Activated B cell treated with CpG ODN at 0.5 μM for 24 hours (primary cell): Measurements from ENCODE around the gene JADE1. TPM values are rescaled to one million over a fixed set of nuclear protein-coding genes. Genes with fewer than 3 reads are reported as not detected.

Source experiments
- ATAC-seq: fragments of 200-7000 bp; cut with Tn5 transposase; one replicate; pipeline ENCODE4 v1.10.0; 2021; ENCODE audit warnings: low read depth, mild to moderate bottlenecking, moderate library complexity
- CTCF ChIA-PET: fragments of 350-600 bp; sonication (Branson Sonifier 250); formaldehyde crosslinking; loops from one replicate; lab custom pipeline; 2021; ENCODE audit warnings: antibody characterized with exemption; lab: Charles Lee
- POLR2A ChIA-PET: fragments of 350-600 bp; sonication (Branson Sonifier 250); formaldehyde crosslinking; loops from one replicate; lab custom pipeline; 2021; ENCODE audit warnings: antibody characterized with exemption; lab: Charles Lee
- DNase-seq: peaks from one replicate; pipeline ENCODE4 v3.0.0; 2022
- H3K27ac Mint-ChIP-seq: one replicate; pipeline ENCODE4 v1.8.0; 2020; ENCODE audit warnings: mixed read lengths
- H3K27me3 Mint-ChIP-seq: one replicate; pipeline ENCODE4 v1.8.0; 2021; ENCODE audit warnings: mixed read lengths
- H3K36me3 Mint-ChIP-seq: one replicate; pipeline ENCODE4 v1.8.0; 2021; ENCODE audit warnings: low read depth, mixed read lengths
- H3K4me1 Mint-ChIP-seq: one replicate; pipeline ENCODE4 v1.8.0; 2021; ENCODE audit warnings: mixed read lengths
- H3K4me3 Mint-ChIP-seq: one replicate; pipeline ENCODE4 v1.8.0; 2020; ENCODE audit warnings: mild to moderate bottlenecking, mixed read lengths
- H3K9me3 Mint-ChIP-seq: one replicate; pipeline ENCODE4 v1.8.0; 2020; ENCODE audit warnings: mixed read lengths
- CTCF ChIP-seq: fragments of 200-600 bp; IDR thresholded peaks from one replicate; pipeline ENCODE4 v1.8.0; 2022; ENCODE audit warnings: antibody characterized with exemption, mild to moderate bottlenecking
- intact Hi-C: fragments of 100-400 bp; cut with micrococcal nuclease; formaldehyde crosslinking; loops from one replicate; pipeline ENCODE4 v1.15.1; 2024
- total RNA-seq: library from RNA; stranded (reverse); gene quantifications from 2 replicates; pipeline ENCODE4 v1.2.3, GENCODE V29; 2022

The JADE1 gene
- total RNA-seq, 1 donor from 2014 or later = 29.2 TPM

- CTCF ChIA-PET = interaction anchor here (0.9 kb wide), 1 partner anchor 27 kb away, joined by 3 read pairs; no protein-coding TSS in a partner anchor
- Mint-ChIP-seq H3K27me3 (no peaks in the 10 kb centered on the region), H3K4me3 (no peak overlapping the region), H3K4me1 (peaks cover 47% of the 10 kb centered on the region), H3K27ac (no peak overlapping the region), H3K36me3 (peaks cover 64% of the 10 kb centered on the region), H3K9me3 (no peaks in the 10 kb centered on the region)
- DNase-seq = no peak
- intact Hi-C loops = no loop called here
- TF ChIP-seq CTCF = no peak
- POLR2A ChIA-PET = no interaction called here
- ATAC-seq = no peak
Observed at GRCh38 chr4:128835498-128836222, 26.2 kb downstream of the JADE1 start.

GRCh38 chr4:128837198-128837597 lies 27.7 kb downstream of the JADE1 start:
- Mint-ChIP-seq H3K9me3 (no peaks in the 10 kb centered on the region), H3K27ac (no peak overlapping the region), H3K27me3 (no peaks in the 10 kb centered on the region), H3K4me1 (peaks cover 33% of the 10 kb centered on the region), H3K36me3 (peaks cover 63% of the 10 kb centered on the region), H3K4me3 (no peak overlapping the region)
- DNase-seq (no peak), ATAC-seq (no peak)
- intact Hi-C loops = no loop called here
- TF ChIP-seq CTCF = no peak
- ChIA-PET POLR2A (no interaction called here), CTCF (no interaction called here)

GRCh38 chr4:128837679-128838078 lies 28.2 kb downstream of the JADE1 start:
- ChIA-PET CTCF (no interaction called here), POLR2A (interaction anchor here (0.8 kb wide), 1 partner anchor 550 kb away, joined by 3 read pairs; the partner anchor contains the start of gene PGRMC2)
- no peak for TF ChIP-seq CTCF
- peaks cover 30% of the 10 kb centered on the region for H3K4me1 Mint-ChIP-seq
- H3K36me3 Mint-ChIP-seq = peaks cover 62% of the 10 kb centered on the region
- DNase-seq (no peak), ATAC-seq (no peak)
- no peaks in the 10 kb centered on the region for H3K27me3 Mint-ChIP-seq
- no peak overlapping the region for H3K27ac Mint-ChIP-seq
- no peak overlapping the region for H3K4me3 Mint-ChIP-seq
- intact Hi-C loops = no loop called here
- H3K9me3 Mint-ChIP-seq = no peaks in the 10 kb centered on the region

- ChIA-PET CTCF (interaction anchor here (0.9 kb wide), 1 partner anchor 22 kb away, joined by 3 read pairs; no protein-coding TSS in a partner anchor), POLR2A (no interaction called here)
- H3K27ac Mint-ChIP-seq = no peak overlapping the region
- peaks cover 75% of the 10 kb centered on the region for H3K36me3 Mint-ChIP-seq
- H3K4me3 Mint-ChIP-seq = no peak overlapping the region
- ATAC-seq (no peak), DNase-seq (no peak)
- no peak for TF ChIP-seq CTCF
- intact Hi-C loops = no loop called here
- peaks cover 27% of the 10 kb centered on the region for H3K4me1 Mint-ChIP-seq
- no peaks in the 10 kb centered on the region for H3K9me3 Mint-ChIP-seq
- H3K27me3 Mint-ChIP-seq = no peaks in the 10 kb centered on the region
Observed at GRCh38 chr4:128840711-128841318, 31.3 kb downstream of the JADE1 start.

GRCh38 chr4:128841402-128841801 lies 31.9 kb downstream of the JADE1 start:
- H3K4me1 Mint-ChIP-seq = peaks cover 27% of the 10 kb centered on the region

More at GRCh38 chr4:128841402-128841801, 31.9 kb downstream of the JADE1 start:
- POLR2A ChIA-PET = no interaction called here
- intact Hi-C loops = no loop called here
- no peak for DNase-seq
- Mint-ChIP-seq H3K27me3 (no peaks in the 10 kb centered on the region), H3K9me3 (no peaks in the 10 kb centered on the region), H3K4me3 (no peak overlapping the region), H3K36me3 (peaks cover 77% of the 10 kb centered on the region), H3K27ac (no peak overlapping the region)
- no peak for TF ChIP-seq CTCF
- CTCF ChIA-PET = interaction anchor here (0.9 kb wide), 1 partner anchor 21 kb away, joined by 3 read pairs; no protein-coding TSS in a partner anchor
- no peak for ATAC-seq
